DMS114 treated with DMSO at 0.1 percent for 48 hours (cell line): ENCODE measurements around the gene ITGAL.
"Not testable (repeated sequence)": the region's sequence is repeated elsewhere in the genome, so short reads cannot be mapped to it uniquely, and the experiment has no call there.

Source experiments
- DNase-seq: peaks from one replicate; lab custom pipeline; 2025; ENCODE audit not compliant: unreplicated experiment; lab: John Stamatoyannopoulos, UW

ITGAL gene

DNA sequence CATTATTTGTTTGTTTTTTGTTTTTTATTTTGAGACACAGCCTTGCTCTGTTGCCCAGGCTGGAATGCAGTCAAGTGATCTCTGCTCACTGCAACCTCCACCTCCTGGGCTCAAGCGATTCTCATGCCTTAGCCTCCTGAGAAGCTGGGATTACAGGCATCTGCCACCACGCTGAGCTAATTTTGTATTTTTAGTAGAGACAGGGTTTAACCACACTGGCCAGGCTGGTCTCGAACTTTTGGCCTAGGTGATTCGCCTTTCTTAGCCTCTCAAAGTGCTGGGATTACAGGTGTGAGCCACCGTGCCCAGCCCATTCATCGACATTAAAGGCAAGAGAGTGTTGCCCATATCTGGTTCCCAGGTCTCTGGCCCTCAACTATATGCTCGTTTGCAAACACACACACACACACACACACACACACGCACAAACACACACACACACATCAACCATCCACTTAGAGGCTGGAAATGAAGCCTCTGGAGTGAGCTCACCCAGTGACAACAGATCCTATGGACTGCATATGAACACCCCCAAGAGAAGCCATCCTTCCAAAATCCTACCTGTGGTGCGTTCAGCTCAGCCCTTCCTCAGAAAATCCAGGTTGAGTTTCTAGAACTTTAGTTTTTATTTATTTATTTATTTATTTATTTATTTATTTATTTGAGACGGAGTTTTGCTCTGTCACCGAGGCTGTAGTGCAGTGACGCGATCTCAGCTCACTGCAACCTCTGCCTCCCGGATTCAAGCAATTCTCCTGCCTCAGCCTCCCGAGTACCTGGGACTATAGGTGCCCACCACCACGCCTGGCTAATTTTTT lies 14.6 kb upstream of the ITGAL start:
- no peak for DNase-seq

DNA sequence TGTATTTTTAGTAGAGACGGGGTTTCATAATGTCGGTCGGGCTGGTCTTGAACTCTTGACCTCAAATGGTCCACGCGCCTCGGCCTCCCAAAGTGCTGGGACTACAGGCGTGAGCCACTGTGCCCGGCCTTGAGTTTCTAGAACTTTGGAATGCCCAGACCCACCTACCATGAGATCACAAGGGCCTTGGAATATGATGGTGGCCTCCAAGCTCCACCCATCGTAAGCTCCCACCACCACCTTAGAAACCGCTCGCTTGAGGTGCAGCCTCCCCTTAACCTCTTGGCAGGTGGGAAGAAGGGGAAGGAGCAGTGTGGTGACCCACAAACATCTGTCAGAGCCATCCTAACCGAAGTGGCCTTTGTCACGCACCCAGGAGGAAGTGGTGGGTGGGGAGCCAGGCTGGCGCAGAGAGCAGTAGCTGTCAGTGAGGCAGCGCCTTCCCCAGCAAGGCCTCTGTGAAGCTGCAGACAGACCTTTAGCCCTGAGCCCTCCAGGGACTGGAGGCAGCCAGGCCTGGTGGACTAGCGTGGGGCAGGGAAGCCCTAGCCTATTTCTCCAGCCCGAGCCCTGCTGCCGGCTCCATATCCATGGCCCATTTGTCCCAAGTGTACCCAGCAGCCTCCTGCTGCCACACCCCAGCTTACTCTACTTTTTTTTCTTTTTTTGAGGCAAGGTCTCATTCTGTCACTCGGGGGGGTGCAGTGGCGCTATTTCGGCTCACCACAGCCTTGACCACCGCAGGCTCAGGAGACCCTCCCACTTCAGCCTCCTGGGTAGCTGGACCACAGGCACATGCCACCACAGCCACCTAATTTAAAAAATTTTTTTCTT lies 13.8 kb upstream of the ITGAL start:
- no peak for DNase-seq

DNA sequence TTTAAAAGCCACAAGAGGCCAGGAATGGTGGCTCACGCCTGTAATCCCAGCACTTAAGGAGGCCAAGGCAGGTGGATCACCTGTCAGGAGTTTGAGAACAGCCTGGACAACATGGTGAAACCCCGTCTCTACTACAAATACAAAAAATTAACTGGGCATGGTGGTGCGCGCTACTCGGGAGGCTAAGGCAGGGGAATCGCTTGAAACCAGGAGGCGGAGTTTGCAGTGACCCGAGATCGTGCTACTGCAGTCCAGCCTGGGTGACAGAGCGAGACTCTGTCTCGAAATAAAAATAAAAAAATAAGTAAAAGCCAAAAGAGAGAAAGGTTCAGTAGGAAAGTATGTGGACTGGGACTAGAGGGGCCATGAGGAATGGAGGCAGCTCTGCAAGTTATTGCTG lies 13.1 kb upstream of the ITGAL start:
- no peak for DNase-seq

DNA sequence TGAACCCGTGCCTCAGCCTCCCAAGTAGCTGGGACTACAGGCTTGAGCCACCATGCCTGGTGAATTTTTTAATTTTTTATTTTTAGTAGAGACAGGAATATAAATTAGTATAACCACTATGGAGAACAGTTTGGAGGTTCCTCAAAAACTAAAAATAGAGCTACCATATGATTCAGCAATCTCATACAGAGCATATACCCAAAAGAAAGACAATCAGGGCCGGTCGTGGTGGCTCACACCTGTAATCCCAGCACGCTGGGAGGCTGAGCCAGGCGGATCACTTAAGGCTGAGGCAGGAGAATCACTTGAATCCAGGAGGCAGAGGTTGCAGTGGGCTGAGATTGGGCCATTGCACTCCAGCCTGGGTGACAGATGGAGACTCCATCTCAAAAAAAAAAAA lies 11.1 kb upstream of the ITGAL start:
- not testable (repeated sequence) for DNase-seq

DNA sequence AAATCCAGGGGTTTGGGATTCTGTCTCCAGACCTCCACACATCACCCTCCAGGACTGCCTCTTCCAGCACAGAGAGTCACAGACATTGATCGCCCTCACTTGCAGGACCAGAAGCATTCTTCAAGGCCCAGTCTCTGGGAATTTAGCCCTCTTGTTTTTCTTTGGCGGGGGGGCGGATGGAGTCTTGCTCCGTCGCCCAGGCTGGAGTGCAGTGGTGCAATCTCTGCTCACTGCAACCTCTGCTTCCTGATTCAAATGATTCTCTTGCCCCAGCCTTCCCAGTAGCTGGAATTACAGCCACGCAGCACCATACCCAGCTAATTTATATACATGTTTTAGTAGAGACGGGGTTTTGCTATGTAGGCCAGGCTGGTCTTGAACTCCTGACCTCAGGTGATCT lies 8.5 kb upstream of the ITGAL start:
- DNase-seq = no peak

DNA sequence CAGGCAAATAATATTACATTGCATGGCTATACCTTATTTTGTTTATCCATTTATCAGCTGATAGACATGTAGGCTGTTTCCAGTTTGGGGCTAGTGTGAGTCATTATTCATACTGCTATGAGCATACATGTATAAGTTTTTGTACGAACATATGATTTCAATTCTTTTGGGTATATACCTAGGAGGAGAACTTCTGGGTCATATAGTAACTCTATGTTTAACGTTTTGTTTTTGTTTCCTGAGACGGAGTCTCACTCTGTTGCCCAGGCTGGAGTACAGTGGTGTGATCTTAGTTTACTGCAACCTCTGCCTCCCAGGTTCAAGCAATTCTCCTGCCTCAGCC lies 2.4 kb upstream of the ITGAL start:
- DNase-seq = no peak

DNA sequence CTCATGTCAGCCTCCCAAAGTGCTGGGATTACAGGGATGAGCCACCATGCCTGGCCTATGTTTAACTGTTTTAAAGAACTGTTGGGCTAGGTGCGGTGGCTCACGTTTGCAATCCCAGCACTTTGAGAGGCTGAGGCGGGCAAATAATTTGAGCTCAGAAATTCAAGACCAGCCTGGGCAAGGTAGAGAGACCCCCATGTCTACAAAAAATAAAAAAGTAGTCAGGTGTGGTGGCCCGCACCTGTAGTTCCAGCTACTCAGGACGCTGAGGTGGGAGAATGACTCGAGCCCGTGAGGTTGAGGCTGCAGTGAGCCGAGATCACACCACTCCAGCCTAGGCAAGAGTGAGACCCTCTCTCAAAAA lies 1.9 kb upstream of the ITGAL start:
- no peak for DNase-seq

DNA sequence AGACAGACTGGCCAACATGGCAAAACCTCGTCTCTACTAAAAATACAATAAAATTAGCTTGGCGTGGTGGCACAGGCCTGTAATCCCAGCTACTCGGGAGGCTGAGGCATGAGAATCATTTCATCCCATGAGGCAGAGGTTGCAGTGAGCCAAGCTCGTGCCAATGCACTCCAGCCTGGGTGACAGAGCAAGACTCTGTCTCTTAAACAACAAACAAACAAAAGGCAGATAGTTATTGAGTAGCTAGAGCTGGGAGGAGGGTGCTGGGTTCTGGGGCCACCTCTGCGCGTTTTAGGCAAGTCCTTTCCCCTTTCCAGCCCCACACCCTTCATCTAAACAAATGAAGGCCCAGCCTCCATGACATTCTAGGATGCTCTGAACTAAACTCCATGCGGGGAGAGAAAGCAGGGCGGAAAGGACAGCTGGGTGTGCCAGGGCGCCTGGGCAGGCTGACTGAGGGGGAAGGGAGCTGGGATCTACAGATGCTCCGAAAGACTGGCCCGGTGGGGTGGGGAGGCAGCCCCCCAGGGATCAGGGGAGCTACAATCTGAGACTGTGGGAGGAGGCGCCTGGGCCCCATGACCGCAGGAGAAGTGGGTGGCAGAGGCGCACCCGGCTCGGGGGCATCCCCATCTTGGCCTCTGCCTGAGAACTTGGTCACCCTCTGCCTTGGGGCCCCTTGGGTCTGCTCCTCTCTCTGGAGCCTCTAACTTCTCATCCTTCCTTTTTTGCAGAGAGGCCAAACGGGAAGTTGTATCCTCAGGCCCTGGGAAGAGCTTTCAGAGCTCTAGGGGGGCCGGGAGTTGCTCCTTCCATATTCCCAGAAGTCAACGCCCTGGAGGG lies 910 bp downstream of the ITGAL start:
- DNase-seq = no peak

DNA sequence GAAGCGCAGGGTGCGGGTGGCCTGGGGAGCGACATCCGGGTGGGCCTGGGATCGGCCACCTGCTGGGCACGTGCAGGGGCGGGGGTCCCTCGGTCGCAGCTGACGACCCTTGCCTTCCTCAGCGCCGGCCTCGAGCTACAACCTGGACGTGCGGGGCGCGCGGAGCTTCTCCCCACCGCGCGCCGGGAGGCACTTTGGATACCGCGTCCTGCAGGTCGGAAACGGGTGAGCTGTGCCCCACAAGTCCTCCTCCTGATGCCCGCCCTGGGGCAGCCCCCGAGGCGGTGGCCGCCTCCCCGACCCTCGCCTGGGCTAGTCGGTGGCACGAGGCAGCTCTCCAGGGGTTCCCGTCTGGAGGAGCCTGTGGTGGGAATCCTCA lies 1.5 kb downstream of the ITGAL start:
- DNase-seq = no peak

DNA sequence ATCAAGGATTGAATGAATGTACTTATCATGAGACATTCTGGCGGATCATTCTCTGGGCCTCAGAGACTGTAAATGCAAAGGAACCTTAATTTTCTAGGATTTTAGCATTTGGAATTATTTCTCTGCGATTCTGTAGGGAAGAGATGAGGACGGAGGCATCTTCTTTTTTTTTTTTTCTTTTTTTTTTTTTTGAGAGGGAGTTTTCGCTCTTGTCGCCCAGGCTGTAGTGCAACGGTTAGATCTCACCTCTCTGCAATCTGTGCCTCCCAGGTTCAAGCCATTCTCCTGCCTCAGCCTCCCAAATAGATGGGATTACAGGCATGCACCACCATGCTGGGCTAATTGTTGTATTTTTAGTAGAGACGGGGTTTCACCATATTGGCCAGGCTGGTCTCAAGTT lies 2.1 kb downstream of the ITGAL start:
- no peak for DNase-seq

DNA sequence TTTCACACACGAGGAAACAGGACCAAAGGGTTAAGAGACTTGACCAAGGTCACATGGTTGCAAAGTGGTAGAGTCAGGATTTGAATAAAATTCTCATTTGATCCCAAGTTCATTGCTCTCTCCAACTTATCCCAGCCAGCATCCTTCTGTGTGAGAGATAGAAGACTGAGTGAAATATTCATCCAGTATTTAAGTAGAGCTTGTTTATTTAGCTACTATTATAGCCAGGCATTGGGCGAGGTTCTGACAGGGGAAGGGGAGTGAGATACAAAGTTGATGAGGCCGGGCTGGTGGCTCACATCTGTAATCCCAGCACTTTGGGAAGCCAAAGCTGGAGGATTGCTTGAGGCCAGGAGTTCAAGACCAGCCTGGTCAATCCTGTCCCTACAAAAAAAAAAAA lies 4.4 kb downstream of the ITGAL start:
- DNase-seq = no peak

DNA sequence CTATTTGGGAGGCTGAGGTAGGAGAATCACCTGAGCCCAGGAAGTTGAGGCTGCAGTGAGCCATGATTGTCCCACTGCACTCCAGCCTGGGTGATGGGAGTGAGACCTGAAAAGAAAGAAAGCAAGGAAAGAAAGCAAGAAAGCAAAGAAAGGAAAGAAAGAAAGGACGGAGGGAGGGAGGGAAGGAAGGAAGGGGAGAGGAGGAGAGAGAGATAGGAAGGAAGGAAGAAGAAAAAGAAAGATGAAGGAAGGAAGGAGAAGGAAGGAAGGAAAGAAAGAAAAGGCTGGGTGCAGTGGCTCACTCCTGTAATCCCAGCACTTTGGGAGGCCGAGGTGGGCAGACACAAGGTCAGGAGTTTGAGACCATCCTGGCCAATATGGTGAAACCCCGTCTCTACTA lies 5.2 kb downstream of the ITGAL start:
- not testable (repeated sequence) for DNase-seq

DNA sequence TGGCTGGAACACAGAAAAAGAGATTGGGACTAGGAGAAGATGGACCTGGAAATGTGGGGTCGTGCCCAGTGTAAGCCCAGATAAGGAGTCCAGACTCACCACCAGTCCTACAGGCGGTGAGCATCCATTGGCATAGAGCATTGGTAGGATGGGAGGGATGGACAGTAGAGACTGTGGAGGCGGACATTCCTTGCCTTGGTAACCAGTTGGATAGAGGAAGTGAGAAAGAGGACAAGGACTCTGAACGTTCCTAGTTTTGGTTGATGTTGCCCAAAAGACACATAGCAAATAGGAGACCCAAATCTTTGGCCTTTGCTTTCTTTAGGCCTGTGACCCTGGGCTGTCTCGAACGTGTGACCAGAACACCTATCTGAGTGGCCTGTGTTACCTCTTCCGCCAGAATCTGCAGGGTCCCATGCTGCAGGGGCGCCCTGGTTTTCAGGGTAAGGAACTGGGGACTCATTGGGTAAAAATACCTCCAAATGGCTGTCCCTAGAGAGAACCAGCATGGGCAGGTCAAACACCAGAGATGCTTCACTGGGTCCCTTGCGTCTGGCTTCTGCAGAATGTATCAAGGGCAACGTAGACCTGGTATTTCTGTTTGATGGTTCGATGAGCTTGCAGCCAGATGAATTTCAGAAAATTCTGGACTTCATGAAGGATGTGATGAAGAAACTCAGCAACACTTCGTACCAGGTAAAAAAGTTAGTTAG lies 6.4 kb downstream of the ITGAL start:
- no peak for DNase-seq

DNA sequence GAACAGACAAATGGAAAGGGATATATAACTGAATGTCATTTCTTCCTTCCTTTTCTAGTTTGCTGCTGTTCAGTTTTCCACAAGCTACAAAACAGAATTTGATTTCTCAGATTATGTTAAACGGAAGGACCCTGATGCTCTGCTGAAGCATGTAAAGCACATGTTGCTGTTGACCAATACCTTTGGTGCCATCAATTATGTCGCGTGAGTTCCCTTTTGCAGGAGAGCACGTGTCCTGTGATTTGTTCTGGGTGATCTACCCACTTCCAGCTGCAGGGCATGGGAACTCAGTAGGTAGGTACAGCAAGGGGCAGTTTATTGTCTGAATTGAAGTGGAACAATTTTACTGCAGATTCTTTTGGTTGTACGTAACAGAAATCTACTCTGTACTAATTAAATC lies 8.8 kb downstream of the ITGAL start:
- no peak for DNase-seq

DNA sequence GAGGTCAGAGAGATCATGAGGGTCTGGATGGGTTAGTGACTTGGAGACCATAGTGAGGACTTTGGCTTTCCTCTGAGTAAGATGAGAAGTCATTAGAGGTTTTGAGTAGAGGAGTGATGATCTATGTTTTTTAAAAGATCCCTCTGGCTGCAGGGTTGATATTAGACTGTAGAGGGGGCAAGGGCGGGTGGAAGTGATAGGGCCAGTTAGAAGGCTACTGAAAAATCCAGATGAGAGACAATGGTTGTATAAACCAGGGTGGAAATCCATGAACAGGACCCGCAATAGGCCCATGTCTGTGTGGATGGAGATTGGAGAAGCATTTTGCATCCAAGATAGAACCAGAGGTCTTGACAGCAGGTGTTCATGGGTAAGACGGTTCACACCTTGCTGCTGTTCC lies 9.8 kb downstream of the ITGAL start:
- DNase-seq = no peak

DNA sequence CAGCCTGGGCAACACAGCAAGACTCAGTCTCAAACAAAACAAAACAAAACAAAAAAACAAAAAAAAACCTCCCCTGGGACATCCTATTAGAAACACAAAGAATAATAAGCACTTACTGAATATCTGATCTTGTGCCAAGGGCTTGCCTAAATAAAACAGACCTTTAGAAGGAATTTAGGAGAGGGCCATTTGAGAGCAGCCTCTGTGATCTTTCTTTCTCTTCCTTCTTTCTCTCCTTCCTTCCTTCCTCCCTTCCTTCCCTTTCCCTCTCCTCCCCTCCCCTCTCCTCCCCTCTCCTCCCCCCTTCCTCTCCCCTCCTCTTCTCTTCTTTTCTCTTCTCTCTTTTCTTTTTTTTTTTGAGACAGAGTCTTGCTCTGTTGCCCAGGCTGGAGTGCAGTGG lies 12.3 kb downstream of the ITGAL start:
- no peak for DNase-seq

DNA sequence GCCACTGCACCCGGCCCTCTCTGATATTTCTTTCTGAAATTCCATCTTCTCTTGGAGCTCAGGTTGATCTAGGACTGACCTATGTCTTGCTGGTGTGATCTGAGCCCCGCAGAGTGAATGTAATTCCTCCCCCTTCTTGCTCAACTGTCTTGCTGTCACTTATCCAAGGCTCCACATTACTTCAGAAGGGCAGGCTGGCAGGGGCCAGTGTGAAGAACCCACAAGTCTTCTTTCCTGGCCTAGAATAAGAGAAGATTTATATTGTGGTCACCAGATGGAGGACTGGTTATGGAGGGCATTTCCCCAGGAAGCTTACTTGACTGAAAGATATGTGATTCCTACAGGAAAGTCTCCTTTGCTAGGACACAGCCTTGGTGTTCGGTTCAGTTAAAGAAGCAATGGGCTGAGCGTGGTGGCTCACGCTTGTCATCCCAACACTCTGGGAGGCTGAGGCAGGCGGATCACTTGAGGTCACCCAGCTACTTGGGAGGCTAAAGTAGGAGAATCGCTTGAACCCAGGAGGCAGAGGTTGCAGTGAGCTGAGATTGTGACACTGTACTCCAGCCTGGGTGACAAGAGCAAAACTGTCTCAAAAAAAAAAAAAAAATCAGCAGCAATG lies 13.4 kb downstream of the ITGAL start:
- no peak for DNase-seq

DNA sequence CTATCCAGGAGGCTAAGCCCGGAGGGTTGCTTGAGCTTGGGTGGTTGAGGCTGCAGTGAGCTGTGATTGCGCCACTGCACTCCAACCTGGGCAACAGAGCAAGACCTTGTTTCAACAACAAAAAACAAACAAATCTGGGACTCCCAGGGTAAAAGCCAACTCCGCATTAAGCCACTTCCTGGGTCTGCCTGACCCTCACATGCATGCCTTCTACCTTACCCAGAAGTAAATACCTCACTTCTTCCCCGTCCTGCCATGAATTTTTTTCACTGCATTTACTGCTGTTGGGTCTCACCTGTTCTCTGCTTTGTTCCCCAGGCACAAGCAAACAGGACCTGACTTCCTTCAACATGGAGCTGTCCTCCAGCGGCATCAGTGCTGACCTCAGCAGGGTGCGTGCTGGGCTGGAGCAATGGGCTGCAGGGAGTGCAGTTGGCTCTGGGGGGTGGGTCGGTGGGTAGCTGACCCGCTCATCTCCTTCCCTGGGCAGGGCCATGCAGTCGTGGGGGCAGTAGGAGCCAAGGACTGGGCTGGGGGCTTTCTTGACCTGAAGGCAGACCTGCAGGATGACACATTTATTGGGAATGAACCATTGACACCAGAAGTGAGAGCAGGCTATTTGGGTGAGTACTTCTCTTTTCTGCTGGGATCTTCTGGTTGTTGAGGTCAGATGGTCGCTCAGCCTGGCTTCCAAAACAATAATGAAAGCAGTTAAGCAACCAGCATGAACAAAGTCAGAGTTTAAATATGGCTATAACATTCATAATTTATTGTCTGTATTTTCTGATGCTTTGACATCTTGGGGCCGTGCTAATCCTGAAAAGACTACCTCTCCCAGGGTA lies 16.4 kb downstream of the ITGAL start:
- DNase-seq = no peak

DNA sequence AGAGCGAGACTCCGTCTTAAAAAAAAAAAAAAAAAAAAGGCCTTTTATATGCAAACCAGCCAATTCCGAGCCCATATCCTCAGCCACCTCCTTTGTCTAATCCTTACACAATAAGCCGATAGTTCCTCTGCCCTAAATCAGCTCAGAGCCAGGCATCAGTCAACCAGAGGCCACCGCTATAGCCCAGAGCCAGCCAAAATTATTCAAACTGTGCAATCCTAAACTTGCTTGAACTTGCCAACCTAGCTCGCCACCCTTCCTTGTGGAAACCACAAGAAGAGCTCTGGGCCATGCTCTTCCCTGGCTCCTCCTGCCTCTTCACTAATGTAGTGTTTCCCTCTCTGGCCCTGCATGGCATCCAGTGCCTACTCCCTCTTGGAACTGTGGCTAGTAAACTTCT lies 17.7 kb downstream of the ITGAL start:
- DNase-seq = no peak

DNA sequence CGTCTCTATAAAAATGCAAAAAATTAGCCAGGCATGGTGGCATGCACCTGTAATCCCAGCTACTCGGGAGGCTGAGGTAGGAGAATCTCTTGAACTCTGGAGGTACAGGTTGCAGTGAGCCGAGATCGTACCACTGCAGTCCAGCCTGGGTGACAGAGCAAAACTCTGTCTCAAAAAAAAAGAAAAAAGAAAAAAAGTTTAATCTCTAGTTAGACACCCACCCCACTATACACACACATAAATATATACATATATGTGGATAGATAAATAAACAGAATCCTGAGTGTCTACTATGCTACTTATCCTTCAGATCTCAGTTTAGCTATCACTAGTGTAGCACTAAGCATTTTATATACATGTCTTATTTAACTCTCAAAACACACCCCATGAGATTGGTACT lies 18.7 kb downstream of the ITGAL start:
- DNase-seq = no peak
